ENCODE data around the gene ANGPT4. TPM values are rescaled to one million over a fixed set of nuclear protein-coding genes. Genes with fewer than 3 reads are reported as not detected.

The ANGPT4 gene
- total RNA-seq, 1 experiment from 2014 or later: not detected

GRCh38 chr20:824490-824889 is 91.6 kb downstream of the ANGPT4 start:
- Mint-ChIP-seq H3K27me3 (ENCODE audit: insufficient read depth, unreplicated experiment) (no peaks in the 10 kb centered on the region), H3K27ac (ENCODE audit: unreplicated experiment) (no peak overlapping the region), H3K36me3 (ENCODE audit: insufficient read depth, unreplicated experiment) (peaks cover 8% of the 10 kb centered on the region), H3K9me3 (ENCODE audit: unreplicated experiment) (peaks cover 11% of the 10 kb centered on the region), H3K4me3 (ENCODE audit: unreplicated experiment) (no peak overlapping the region), H3K4me1 (ENCODE audit: low read depth, unreplicated experiment) (peaks cover 7% of the 10 kb centered on the region)
- Histone ChIP-seq H3K4me1 (peaks cover 21% of the 10 kb centered on the region), H3K9me3 (no peaks in the 10 kb centered on the region), H3K27me3 (replicated peaks; ENCODE audit: control insufficient read depth, insufficient read depth, low read length) (no peaks in the 10 kb centered on the region), H3K36me3 (ENCODE audit: control insufficient read depth, insufficient read depth, low read length) (no peaks in the 10 kb centered on the region), H3K4me3 (ENCODE audit: low read depth, low read length) (no peak overlapping the region)
- no TSS peak for BruUV-seq (replicated peaks)
- intact Hi-C loops (cut with micrococcal nuclease; ENCODE audit: unreplicated experiment): no loop called here
- TF ChIP-seq, protein P1, sequence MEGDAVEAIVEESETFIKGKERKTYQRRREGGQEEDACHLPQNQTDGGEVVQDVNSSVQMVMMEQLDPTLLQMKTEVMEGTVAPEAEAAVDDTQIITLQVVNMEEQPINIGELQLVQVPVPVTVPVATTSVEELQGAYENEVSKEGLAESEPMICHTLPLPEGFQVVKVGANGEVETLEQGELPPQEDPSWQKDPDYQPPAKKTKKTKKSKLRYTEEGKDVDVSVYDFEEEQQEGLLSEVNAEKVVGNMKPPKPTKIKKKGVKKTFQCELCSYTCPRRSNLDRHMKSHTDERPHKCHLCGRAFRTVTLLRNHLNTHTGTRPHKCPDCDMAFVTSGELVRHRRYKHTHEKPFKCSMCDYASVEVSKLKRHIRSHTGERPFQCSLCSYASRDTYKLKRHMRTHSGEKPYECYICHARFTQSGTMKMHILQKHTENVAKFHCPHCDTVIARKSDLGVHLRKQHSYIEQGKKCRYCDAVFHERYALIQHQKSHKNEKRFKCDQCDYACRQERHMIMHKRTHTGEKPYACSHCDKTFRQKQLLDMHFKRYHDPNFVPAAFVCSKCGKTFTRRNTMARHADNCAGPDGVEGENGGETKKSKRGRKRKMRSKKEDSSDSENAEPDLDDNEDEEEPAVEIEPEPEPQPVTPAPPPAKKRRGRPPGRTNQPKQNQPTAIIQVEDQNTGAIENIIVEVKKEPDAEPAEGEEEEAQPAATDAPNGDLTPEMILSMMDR (IDR thresholded peaks at IDR 0.05; ENCODE audit: insufficient read depth in 1 of 2, low read depth in 1 of 2, low read length in 1 of 2, severe bottlenecking in 1 of 2, unreplicated experiment in 1 of 2): no peak
- DNase-seq: no peak
- ChIA-PET CTCF (no interaction called here), POLR2A (no interaction called here)

DNA sequence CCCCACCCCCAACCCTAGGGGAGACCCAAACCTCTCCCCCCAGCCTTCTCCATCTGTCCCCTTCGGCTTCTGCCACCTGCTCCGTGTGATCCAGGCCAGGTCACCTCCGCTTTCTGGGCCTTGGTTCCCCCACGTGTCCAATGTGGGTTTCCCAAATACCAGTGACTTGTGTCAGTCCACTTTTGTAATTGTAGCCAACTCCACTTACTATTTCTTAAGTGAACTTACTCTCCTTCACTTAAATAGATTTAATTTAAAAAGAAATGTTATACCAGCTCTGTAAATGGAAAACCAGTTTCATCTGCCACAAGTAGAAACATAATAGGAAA is 92.6 kb downstream of the ANGPT4 start:
- no peak overlapping the region for H3K27ac Mint-ChIP-seq (ENCODE audit: unreplicated experiment)
- H3K36me3 Mint-ChIP-seq (ENCODE audit: insufficient read depth, unreplicated experiment): peaks cover 11% of the 10 kb centered on the region
- H3K4me1 ChIP-seq: peaks cover 13% of the 10 kb centered on the region
- no peaks in the 10 kb centered on the region for H3K36me3 ChIP-seq (ENCODE audit: control insufficient read depth, insufficient read depth, low read length)
- H3K9me3 ChIP-seq: no peaks in the 10 kb centered on the region
- intact Hi-C loops (cut with micrococcal nuclease; ENCODE audit: unreplicated experiment): no loop called here
- H3K4me1 Mint-ChIP-seq (ENCODE audit: low read depth, unreplicated experiment): peaks cover 7% of the 10 kb centered on the region
- no peaks in the 10 kb centered on the region for H3K27me3 ChIP-seq (replicated peaks; ENCODE audit: control insufficient read depth, insufficient read depth, low read length)
- POLR2A ChIA-PET: no interaction called here
- H3K27me3 Mint-ChIP-seq (ENCODE audit: insufficient read depth, unreplicated experiment): no peaks in the 10 kb centered on the region
- H3K4me3 ChIP-seq (ENCODE audit: low read depth, low read length): no peak overlapping the region
- H3K9me3 Mint-ChIP-seq (ENCODE audit: unreplicated experiment): peaks cover 11% of the 10 kb centered on the region
- no peak overlapping the region for H3K4me3 Mint-ChIP-seq (ENCODE audit: unreplicated experiment)
- CTCF ChIA-PET: no interaction called here
- no TSS peak for BruUV-seq (replicated peaks)
- DNase-seq: no peak
- TF ChIP-seq, protein P1 (IDR thresholded peaks at IDR 0.05; ENCODE audit: insufficient read depth in 1 of 2, low read depth in 1 of 2, low read length in 1 of 2, severe bottlenecking in 1 of 2, unreplicated experiment in 1 of 2): no peak

GRCh38 chr20:822651-823573 is 93.2 kb downstream of the ANGPT4 start:
- no peaks in the 10 kb centered on the region for H3K9me3 ChIP-seq
- DNase-seq: no peak
- H3K27ac Mint-ChIP-seq (ENCODE audit: unreplicated experiment): no peak overlapping the region
- peaks cover 11% of the 10 kb centered on the region for H3K36me3 Mint-ChIP-seq (ENCODE audit: insufficient read depth, unreplicated experiment)
- H3K4me1 Mint-ChIP-seq (ENCODE audit: low read depth, unreplicated experiment): peaks cover 7% of the 10 kb centered on the region
- peaks cover 13% of the 10 kb centered on the region for H3K4me1 ChIP-seq
- no TSS peak for BruUV-seq (replicated peaks)
- H3K36me3 ChIP-seq (ENCODE audit: control insufficient read depth, insufficient read depth, low read length): no peaks in the 10 kb centered on the region
- H3K27me3 ChIP-seq (replicated peaks; ENCODE audit: control insufficient read depth, insufficient read depth, low read length): no peaks in the 10 kb centered on the region
- TF ChIP-seq, protein P1 (IDR thresholded peaks at IDR 0.05; ENCODE audit: insufficient read depth in 1 of 2, low read depth in 1 of 2, low read length in 1 of 2, severe bottlenecking in 1 of 2, unreplicated experiment in 1 of 2): no peak
- no peak overlapping the region for H3K4me3 Mint-ChIP-seq (ENCODE audit: unreplicated experiment)
- H3K4me3 ChIP-seq (ENCODE audit: low read depth, low read length): no peak overlapping the region
- intact Hi-C loops (cut with micrococcal nuclease; ENCODE audit: unreplicated experiment): no loop called here
- ChIA-PET CTCF (no interaction called here), POLR2A (no interaction called here)
- no peaks in the 10 kb centered on the region for H3K27me3 Mint-ChIP-seq (ENCODE audit: insufficient read depth, unreplicated experiment)
- peaks cover 11% of the 10 kb centered on the region for H3K9me3 Mint-ChIP-seq (ENCODE audit: unreplicated experiment)
